Activated CD4-positive, CD25-positive, alpha-beta regulatory T cell (primary cell): ENCODE results near the gene TUBGCP2.
"Not testable (repeated sequence)": the region's sequence is repeated elsewhere in the genome, so short reads cannot be mapped to it uniquely, and the experiment has no call there.

Experiments
- DNase-seq, 4 experiments: peaks; one replicate each; lab custom pipeline; 2025; lab: John Stamatoyannopoulos, UW

Gene TUBGCP2

GRCh38 chr10:133247681-133248333 lies 60.9 kb downstream of the TUBGCP2 start:
- DNase-seq, result no peak

- DNase-seq, result no peak
Measured at GRCh38 chr10:133246236-133246626, 62.4 kb downstream of the TUBGCP2 start.

- DNase-seq, result no peak
Measured at GRCh38 chr10:133245439-133246235, 63.0 kb downstream of the TUBGCP2 start.

GRCh38 chr10:133243593-133243992 lies 65.1 kb downstream of the TUBGCP2 start:
- DNase-seq, result no peak

- no peak for DNase-seq
Measured at GRCh38 chr10:133242611-133243356, 65.9 kb downstream of the TUBGCP2 start.

- DNase-seq, result no peak
Measured at GRCh38 chr10:133241501-133242205, 67.0 kb downstream of the TUBGCP2 start.

GRCh38 chr10:133239990-133240389 lies 68.7 kb downstream of the TUBGCP2 start:
- no peak for DNase-seq

- no peak for DNase-seq
Measured at GRCh38 chr10:133238466-133238804, 70.2 kb downstream of the TUBGCP2 start.

GRCh38 chr10:133237588-133238465 lies 70.8 kb downstream of the TUBGCP2 start, which contains the start of gene VENTX:
Gene VENTX, plus strand, starts transcription at chr10:133237855. Its CDS starts 60 bp downstream, at chr10:133237915.
- DNase-seq, result no peak

- no peak for DNase-seq
Measured at GRCh38 chr10:133237241-133237587, 71.5 kb downstream of the TUBGCP2 start.

- DNase-seq, result no peak
Measured at GRCh38 chr10:133236401-133237240, 72.1 kb downstream of the TUBGCP2 start.

- no peak for DNase-seq
Measured at GRCh38 chr10:133235932-133236331, 72.7 kb downstream of the TUBGCP2 start.

GRCh38 chr10:133235265-133235855 lies 73.3 kb downstream of the TUBGCP2 start:
- no peak for DNase-seq

- DNase-seq, result not testable (repeated sequence)
Measured at GRCh38 chr10:133234796-133235195, 73.9 kb downstream of the TUBGCP2 start.

- no peak for DNase-seq
Measured at GRCh38 chr10:133231946-133232574, 76.6 kb downstream of the TUBGCP2 start.

GRCh38 chr10:133231244-133231945 lies 77.3 kb downstream of the TUBGCP2 start:
- DNase-seq, result no peak

- no peak for DNase-seq
Measured at GRCh38 chr10:133230387-133231195, 78.1 kb downstream of the TUBGCP2 start.

- DNase-seq, result no peak
Measured at GRCh38 chr10:133230044-133230361, 78.7 kb downstream of the TUBGCP2 start, which contains the start of gene UTF1. Gene UTF1, plus strand, starts transcription at chr10:133230217. Its CDS starts 72 bp downstream, at chr10:133230289.
